H1 (cell line): Measurements from ENCODE around the gene BAZ2B. TPM values are rescaled to one million over a fixed set of nuclear protein-coding genes. Genes with fewer than 3 reads are reported as not detected.

Experiments
- PHF8 ChIP-seq: fragments of 200-600 bp; sonication (generic); conservative IDR thresholded peaks from 2 replicates; pipeline ENCODE4 v1.7.1; 2012; ENCODE audit warnings: low read depth, mild to moderate bottlenecking, inconsistent platforms, low read length, moderate library complexity
- POLR2AphosphoS5 ChIP-seq: IDR thresholded peaks from 2 replicates; pipeline ENCODE4 v1.6.1; 2011; ENCODE audit warnings: low read depth, low read length
- polyA plus RNA-seq, 7 experiments: library from polyadenylated mRNA; depleted of rRNA in 3 of 7; stranded (reverse) in 5 of 7; unstranded in 2 of 7; fragments of >200 nt in 5 of 7; fragments of 200-250 nt in 2 of 7; gene quantifications; 1 replicate in 5 of 7; 2 replicates in 1 of 7; 4 replicates in 1 of 7; pipeline versions ENCODE4 v1.2.1 to v1.2.3, GENCODE V29; 2011 to 2013; ENCODE audit warnings: missing spikeins in 2 of 7, mixed read lengths in 2 of 7
- total RNA-seq: library from RNA; stranded (reverse); fragmentation: NEBNext Ultra II Directional; extraction: Animal tissue kit (Norgen Biotek cat#: 25700); gene quantifications from 2 replicates; pipeline ENCODE4 v1.2.1, GENCODE V29; 2021

BAZ2B gene
- total and polyA plus RNA-seq, 2 of the 8 experiments (the other 6 are each of a cell fraction or from before 2014, with no cell fraction given): 15.2 to 46.3 TPM

DNA sequence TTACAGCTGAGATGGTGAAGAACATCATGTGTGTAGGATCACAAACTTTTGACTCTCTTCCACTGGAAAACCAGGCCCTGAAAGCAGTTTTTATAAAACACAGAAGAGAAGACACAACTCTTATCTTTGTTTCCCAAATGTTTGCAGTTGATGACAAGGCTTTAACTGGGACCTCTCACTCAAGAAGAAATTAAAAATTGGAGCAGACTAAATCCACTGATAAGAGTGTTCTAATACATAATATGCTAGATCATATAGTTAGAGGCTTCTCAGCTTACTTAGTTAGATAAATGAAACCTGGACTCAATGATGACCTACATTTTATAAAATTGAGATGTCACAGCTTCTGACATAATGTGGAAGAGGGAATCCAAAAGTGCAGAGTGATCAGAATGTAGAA lies 171.6 kb downstream of the BAZ2B start (continued):
- no peak for TF ChIP-seq POLR2AphosphoS5
- no peak for TF ChIP-seq PHF8
